Stimulated activated CD4-positive, alpha-beta T cell treated with anti-CD3 and anti-CD28 coated beads, Interleukin-1b, Interleukin-23, amount 100 ng/mL, for 1 hour (primary cell): ENCODE data around the gene FANCI.
A peak's percentile ranks its signal among the peaks of the same experiment; 100 is the strongest.

Experiments
- DNase-seq, 2 donors: peaks; one replicate each; pipeline ENCODE4 v3.0.0-alpha.2; 2020; ENCODE audit warnings: low read depth in 2 of 2

The FANCI gene

DNA sequence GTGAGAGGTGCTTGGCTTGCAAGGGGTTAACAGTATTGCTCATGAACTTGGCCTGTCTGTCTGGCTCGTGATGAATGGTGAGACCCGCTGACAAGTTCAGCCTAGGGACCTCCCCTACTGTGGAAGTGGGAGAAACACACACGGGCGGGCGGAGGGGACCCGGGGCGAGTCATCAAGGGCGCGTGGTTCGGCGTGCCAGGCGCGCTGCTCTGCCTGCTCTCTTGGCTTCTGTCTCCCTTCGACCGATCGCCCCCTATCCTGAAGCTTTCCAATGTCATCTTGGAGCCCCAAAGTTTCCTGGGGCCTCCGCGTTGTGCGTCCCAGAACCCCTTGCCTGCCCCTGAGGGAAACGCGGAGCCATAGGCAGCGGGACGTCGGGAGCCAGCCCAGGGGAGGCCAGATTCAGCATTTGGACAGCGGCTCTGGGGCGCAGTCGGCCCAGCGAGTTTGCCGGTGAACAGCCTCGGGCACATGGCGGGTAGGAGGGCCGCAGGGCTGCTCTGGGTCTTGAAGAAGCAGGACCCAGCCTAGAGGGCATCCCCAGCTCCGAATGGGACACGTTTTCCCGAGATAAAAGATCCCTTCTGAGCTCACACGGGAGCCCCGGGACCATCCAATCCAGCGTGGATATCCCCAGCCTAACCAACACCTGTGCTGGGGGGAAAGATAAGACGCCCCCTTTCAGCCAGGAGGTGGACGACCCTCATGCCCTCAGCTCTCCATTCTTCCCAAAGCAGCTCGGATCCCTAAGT is 117.8 kb downstream of the FANCI start:
- DNase-seq, result peak; percentile 5 to 38

DNA sequence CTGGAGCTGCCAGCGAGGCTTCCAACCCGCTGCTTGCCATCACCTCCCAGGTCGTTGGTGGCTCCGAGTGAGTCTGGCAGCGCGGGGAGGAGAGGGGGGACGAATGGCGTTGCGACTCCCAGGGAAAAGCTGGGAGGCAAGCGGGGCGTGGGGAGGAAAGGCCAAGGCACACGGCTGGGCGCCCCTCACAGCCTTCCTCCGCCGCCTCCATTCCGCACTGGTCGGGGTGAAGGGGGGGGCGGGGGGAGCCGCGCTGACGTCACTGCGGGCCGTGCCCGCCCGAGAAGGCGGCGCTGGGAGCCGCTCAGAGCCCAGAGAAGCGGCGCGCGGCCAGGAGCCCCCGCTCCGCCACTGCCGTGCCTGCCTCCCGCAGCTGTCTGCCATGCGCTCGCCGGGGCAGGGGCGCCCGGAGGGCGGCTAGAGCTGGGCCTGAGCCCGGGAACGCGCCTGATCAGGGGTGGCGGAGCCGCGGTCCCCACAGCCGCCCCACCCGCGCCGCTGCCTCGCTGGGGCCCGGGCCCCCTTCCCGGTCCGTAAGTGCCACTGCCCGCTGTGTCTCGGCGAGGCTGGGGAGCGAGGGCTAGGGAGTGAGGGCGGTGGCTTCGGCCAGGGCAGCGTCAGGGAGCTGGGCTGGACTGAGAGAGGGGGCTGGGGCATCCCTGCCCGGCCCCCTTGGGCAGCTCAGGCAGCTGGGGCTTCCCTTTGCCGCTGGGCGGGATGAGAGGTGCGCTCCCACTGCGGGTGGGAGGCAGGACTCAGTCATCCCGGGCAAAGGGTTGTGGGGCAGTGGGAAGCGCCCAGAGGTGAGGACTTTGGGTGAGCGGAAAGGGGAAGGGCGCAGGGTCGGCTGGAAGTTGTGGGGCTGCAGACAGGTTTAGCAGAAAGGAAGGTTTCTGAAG is 118.7 kb downstream of the FANCI start:
- no peak for DNase-seq

DNA sequence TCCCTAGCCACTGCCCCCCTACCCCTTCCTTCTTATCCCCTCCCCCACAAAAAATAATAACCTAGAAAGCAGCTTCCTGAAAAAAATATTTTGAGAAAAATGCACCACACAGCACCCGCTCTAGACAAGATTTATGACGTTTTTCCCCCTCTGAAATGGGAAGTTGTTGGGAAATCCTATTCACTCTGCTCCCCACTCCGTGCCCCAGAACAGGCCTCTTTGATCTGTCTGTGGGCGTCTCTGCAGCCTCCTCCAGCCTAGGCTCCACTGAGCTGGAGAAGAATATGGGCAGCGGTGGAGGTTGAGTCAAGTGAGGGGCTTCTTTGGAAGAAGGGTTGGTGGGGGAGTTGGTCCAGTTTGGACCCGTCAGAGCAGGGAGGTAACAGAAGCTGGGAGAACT is 119.4 kb downstream of the FANCI start:
- no peak for DNase-seq

DNA sequence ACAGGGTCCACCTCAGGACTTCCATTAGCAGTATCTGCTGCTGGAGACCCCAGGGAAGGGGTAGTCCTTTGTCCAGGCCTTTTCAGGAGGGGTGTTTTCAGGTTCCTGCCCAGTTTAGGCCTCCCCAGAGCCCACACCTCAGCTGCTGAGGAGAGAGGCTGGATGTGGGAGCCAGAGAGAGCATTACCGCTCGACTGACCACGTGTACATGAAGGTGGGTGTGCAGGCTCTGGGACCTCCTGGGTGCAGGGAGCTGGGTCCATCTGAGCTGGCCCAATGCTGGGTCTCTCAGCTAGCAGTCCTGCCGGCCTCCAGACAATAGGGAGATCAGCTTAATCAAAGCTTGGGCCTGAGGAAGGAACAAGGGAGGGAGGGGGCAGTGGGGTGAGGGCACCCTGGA is 120.0 kb downstream of the FANCI start:
- DNase-seq, result no peak

DNA sequence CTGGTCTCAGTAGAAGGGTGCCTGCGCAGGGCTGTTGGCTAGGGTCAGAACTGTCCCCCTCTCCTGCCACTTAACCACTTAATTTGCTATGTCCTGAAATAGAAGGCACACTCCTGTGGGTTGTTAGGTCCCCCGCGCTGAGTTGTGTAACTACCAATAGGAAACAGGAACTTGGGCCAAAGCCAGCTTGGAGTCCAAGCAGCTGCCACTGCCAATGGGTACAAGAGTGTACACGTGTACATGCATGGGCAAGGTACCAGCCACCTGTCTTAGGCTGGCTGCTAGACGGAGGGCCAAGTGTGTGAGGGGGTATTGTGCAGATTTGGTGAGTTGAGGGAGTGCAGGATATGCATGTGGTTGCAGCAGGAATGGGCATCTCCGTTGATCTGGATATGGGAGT is 120.6 kb downstream of the FANCI start:
- no peak for DNase-seq

DNA sequence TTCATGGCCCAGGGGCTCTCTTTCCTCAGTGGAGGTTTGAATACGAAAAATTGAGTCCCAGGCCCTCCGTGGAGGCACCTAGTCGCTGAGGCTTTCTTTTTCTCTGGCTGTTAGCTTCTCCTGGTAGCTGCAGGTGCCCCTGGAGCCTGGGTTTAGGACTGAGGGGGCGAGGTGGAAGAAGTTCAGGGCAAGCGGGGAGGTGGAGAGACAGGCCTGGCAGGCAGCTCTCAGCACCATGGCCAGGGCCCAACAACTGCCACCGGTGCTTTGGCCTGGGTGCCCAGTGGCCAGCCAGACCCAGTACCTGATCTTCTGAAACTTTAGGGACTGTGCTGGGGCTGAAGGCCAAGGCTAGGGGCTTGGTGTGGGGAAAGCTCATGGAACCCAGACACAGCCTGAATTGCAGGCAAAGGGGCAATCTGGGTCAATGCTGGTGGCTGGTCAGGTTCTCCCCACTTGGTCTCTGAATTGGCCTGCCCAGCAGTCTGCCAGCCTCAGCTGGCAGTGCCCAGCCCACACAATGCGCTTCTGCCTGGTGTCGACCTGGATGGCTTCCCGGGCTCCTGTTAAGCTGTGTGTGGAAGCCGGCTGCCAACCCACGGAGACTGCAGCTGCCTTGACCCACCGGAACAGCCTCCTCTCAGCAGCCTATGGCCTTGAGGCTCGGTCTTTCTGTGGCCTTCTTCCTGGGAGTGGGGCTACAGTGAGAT is 121.1 kb downstream of the FANCI start:
- DNase-seq, result no peak

DNA sequence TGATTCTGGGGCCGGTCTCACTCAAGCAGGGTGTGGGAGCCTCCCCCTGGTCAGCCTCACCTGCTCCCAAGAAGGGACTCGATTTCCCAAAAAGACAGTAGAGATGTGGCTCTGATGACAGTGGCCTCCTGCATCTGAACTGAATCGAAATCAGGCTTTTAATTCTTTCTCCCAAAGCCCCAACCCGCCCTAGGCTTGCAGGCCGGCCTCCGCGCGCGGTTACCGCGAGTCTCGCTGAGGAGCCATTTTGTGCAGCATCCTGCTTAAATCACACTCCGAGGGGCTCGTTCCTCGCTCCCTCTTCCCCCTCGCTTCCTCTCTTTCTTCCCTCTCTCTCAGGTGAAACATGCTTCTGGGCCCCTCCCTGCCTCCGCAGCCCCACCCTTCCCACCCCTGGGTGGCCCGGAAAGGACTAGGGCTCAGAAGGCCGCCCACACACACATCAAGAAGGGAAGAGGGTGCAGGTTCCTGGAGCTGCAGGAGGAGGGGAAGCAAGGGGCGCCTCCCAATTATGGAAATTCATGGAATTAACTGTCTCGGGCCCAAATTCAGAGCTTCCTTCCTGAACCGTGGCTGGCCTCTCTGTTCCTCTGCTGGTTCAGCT is 121.8 kb downstream of the FANCI start:
- no peak for DNase-seq
